GM18520 (cell line): Measurements from ENCODE around the gene FIBCD1.
"Not testable (repeated sequence)": the region's sequence is repeated elsewhere in the genome, so short reads cannot be mapped to it uniquely, and the experiment has no call there.

Experiments
- ATAC-seq: cut with Tn5 transposase; IDR thresholded peaks from one replicate; pipeline ENCODE4 v1.9.1; 2021; ENCODE audit not compliant: unreplicated experiment

Gene FIBCD1

DNA sequence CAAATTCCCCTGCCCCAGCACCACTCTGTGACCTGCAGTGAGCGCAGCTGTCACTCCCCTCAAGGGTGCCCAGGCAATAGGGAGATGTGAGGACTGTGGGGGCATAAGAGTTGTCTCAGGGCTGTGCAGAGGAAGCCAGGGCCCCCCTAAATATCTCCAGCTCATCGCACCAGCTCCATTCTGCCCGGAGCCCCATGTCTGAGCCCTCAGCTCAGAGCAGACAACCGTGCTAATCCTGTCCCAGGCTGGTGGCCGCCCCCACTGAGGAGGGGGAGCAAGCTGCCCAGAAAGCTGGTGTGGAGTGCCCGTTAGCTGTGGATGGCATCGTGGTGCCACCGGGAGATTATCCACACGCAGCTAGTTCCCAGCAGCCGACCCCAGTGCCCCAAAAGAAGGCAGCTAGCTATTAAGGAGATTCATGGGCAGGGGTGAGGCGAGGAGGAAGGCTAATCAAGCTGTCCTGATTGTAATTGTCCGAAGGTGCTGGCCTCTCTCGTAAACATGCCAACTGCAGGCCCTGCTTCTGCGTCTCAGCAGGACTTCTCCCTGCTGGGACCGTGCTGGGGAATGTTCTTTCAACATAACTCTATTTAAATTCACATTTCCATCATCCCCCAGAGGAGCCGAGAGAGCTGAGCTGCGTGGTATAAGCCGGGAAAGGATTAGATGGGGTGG lies 17.0 kb upstream of the FIBCD1 start:
- no peak for ATAC-seq

GRCh38 chr9:130954925-130955324 lies 15.9 kb upstream of the FIBCD1 start:
- ATAC-seq, result not testable (repeated sequence)

- ATAC-seq, result no peak
These were observed 15.3 kb upstream of the FIBCD1 start for GRCh38 chr9:130954317-130954716.

- ATAC-seq, result no peak
These were observed 13.2 kb upstream of the FIBCD1 start for GRCh38 chr9:130952065-130952762.

DNA sequence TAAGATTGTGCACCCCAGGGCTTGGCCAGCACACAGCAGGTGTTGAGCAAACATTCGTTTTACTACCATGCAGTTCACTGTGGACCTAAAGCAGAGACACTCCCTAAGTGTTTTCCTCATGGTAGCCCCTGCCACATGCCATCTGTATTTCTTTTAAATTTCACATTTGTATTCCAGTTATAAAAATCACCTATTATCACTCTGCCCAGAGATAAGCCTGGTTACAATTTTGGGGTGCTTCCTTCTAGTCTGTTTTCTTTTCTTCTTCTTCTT lies 10.9 kb upstream of the FIBCD1 start:
- ATAC-seq, result no peak

GRCh38 chr9:130949188-130950038 lies 10.4 kb upstream of the FIBCD1 start:
- no peak for ATAC-seq

DNA sequence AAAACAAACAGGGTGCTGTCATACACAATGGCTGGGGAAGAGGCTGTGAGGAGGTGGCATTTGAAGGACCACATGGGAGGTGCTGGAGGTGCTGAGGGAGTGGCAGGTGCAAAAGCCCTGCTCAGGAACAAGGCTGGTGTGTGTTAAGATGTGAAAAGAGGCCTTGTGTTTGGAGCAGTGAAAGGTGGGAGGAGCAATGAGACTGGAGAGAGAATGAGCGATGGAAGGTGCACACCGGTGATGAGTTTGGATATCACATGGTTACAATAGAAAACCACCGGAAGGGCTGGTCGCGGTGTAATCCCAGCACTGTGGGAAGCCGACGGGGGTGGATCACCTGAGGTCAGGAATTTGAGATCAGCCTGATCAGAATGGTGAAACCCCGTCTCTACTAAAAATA lies 9.2 kb upstream of the FIBCD1 start:
- ATAC-seq, result no peak

DNA sequence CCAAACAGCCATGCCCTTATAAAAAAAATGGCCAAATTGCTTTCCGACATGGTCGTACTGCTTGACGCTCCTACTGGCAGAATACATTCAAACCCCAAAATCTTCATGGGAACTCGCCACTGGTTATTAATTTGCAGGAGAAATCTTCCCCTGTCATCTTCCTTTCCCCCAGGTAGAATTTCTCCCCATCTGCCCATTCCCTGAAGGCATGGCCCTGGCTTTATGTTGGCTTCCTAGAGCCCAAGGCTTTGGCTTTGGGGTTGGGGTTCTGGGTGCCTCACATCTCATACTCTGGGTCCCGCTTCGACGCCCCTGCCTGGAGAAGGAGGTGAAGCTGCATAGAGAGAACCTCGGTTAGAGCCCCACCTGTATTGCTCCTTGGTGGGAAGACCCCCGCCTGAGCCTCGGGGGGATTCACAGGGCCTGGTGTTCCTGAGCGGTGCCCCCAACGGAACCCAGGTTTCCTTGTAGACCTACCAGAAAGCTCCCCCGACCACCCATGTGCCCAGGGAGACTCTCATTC lies 8.6 kb upstream of the FIBCD1 start:
- no peak for ATAC-seq

- no peak for ATAC-seq
These were observed 7.9 kb upstream of the FIBCD1 start for GRCh38 chr9:130946766-130947617.

GRCh38 chr9:130945173-130945572 lies 6.1 kb upstream of the FIBCD1 start:
- ATAC-seq, result no peak

DNA sequence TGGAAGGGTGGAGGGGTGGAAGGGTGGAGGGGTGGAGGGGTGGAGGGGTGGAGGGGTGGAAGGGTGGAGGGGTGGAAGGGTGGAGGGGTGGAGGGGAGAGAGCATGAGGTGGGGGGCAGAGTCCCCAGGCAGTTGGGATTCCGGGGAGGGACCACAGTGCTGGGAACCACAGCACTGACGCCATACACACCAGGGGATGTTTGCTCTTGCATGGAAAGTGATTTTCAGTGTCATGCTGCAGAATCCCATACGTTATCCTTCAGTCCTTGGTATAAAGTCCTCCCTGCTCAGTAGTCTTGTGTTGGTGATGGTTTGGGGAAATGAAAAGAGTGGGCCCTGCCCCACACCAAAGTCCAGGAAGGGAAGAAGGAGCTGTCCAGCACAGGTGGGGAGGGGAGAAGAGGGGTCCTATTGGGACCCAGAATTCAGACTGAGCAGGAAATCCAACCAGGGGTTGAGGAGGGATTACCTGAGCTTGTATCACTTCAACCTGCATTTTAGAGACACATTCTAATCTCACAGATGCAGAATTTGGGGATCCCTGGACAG lies 5.5 kb upstream of the FIBCD1 start:
- ATAC-seq, result no peak

DNA sequence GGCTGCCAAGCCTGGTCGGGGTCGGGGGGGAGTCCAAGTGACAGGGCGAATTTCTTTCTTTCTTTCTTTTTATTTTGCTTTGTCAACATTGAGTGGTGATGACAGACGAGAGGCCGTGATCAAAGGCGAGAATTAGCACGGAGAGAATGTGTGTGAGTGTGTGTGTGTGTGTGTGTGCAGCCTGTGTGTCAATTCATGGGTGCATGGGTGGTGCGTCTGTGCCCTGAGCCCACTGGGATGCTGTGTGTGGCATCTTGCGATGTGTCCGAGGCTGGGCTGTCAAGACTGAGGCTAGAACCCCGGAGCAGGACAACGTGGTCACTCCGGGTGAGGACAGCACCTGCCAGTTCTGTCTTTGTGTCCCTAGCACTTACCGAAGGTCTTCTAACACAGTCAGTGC lies 4.7 kb upstream of the FIBCD1 start:
- ATAC-seq, result no peak

- no peak for ATAC-seq
These were observed 4.2 kb upstream of the FIBCD1 start for GRCh38 chr9:130943221-130943620.

GRCh38 chr9:130942679-130943078 lies 3.6 kb upstream of the FIBCD1 start:
- ATAC-seq, result no peak

- no peak for ATAC-seq
These were observed 3.0 kb upstream of the FIBCD1 start for GRCh38 chr9:130942084-130942483.

DNA sequence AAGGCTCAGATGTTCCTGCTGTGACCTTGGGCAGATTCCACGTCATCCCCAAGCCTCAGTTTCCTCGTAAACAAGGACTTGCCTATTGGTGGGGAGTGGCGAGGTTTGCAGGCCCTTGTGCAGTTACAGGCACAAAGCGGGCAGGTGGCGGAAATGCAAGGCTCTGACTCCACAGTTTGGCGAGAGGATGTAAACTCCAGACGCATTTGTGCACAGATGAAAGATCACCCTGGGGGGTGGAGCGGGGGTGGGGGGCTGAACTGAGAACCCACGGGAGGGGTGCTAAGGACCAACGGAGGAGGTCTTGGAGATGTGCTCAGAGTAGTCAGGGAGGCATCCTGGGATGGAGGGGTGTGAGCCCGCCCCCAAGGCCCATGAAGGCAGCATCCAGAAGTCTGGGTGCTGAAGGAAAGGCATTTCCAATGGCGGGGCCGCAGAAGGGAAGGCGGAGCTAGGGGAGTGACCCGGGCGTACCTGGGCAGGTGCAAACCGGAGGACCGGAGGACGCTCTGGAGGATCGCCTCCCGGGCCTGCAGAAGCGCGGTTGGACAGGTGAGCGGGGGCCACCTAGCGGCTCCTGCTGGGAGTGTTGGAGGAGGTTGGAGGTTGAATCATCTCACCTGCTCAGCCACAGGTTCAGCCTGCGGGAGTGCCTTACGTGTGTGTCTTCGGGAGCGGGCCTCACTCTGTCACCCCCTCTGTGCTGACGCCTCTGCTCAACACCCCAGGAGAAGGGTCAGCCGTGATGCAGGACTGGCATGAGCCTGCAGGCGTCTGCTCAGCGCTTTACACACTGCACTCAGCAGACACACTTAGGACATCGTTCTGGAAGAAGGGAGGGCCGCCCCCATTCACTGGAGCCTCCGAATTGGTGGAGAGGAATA lies 1.9 kb upstream of the FIBCD1 start:
- no peak for ATAC-seq

DNA sequence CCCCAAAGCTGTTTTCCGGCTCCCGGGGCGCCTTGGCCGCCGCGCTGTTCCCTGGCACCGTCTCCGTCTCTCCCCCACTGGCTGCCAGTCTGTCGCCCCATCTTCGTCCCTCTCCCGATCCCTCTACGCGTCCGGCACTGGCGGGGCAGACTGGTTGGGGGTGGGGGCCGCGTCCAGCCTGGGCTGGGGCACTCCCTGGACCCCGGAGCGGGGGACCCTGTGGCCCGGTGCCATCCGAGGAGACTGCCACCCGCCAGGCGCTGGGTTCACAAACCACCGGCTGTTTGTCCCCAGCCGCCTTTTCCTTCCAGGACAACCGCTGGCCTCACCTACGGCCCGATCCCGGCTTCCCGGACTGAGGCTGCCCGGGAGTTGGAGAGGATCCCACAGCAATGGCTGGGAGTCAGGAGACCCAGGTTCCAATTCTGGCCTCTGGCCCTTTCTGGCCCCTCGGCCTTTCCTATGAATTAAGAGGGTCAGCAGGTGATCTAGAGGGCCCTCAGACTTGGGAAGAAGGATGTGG lies 1.0 kb upstream of the FIBCD1 start:
- no peak for ATAC-seq

DNA sequence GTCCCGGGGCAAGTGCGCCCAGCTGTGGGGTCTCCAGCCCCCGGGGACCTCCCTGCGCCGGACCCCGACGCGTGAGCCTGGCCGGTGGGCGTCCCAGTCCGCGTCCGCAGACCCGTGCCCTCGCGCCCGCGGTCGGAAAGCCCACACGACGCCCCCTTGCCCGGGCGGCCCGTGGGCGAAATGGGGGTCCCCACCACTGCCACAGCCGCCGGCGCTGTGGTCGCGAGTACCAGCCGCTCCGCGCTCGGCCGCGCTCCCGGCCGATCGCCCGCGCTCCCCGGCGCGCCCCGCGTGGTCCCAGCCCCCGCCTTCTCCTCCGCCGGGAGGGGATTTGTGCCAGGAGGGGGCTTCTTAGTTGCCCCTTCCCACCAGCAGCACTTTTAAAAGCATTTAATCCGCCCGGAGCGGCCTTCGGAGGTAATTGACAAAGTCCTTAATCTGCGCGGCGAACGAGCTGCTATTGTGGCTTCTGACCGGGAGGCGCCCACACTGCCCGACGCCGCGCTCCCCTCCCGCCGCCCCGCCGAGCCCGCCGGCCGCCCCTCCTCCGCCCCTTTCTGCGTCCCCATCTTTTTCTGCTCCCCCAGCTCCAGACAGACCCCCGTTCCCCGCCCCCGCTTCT lies 469 bp upstream of the FIBCD1 start:
- no peak for ATAC-seq

GRCh38 chr9:130938184-130938651 lies 829 bp downstream of the FIBCD1 start:
- ATAC-seq, result no peak
